AG09319 (cell line): ENCODE data around the gene GPR78.

Experiments
- DNase-seq: peaks from one replicate; pipeline ENCODE4 v3.0.0-alpha.2; 2010; ENCODE audit warnings: low read depth; ENCODE audit errors: extremely low read depth
- TF ChIP-seq, protein P1 (sequence below): IDR thresholded peaks from 2 replicates; pipeline ENCODE4 v1.5.1; 2011; ENCODE audit warnings: low read depth, mild to moderate bottlenecking, inconsistent platforms, low read length, moderate library complexity

GPR78 gene

DNA sequence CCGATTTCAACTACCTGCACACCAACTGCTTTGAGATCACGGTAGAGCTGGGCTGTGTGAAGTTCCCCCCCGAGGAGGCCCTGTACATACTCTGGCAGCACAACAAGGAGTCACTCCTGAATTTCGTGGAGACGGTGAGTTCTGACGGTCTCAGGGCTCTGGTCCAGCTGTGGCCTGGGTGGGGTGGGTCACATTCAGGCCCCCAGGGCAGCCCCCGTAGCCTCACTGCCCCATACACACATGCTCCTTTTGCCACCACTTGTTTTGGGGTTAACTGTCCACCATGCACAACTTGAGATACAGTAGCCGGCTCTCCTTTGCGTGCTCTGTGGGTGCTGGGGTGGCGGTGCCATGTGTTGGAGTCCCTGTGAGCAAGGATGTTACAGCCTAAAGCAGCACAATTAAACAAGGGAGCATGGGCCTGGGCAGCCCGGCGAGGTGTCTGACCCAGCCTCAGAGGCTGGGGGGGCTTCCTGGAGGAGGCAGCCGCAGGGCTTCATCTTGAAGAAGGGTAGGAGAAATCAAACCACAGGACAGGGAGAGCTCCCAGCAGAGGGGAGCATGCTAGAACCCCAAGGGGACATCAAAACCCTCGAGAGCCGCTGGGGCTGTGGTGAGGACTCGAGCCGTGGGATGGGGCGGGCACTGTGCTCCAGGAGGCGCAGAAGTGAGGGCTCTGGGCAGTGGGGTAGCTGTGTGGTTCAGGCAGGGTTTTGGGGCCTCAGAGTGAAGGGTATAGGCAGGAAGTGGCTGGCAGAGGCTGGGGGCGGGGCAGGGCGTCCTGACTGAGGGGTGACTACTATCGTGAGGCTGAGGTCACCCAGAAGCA, 34.4 kb downstream of the GPR78 start:
- DNase-seq, result no peak

DNA sequence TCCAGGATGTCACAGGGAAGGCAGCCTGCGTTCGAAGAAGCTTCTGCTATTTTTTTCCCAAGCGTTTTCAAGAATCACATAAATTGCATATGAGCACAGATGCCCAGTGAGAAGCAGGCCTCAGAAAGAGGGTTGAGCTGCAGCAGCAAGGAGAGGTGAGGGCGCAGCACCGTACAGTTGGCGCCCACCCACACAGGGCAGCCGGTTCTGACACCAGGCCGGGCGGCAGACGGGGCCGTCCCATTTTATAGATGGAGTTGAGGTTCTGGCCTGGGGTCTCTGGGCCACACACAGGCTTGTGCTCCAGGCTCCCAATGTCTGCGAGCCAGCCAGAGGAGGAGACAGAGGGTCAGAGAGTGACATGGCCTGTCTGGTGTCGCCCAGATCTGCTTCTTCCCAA, 35.2 kb downstream of the GPR78 start:
- TF ChIP-seq, protein P1, sequence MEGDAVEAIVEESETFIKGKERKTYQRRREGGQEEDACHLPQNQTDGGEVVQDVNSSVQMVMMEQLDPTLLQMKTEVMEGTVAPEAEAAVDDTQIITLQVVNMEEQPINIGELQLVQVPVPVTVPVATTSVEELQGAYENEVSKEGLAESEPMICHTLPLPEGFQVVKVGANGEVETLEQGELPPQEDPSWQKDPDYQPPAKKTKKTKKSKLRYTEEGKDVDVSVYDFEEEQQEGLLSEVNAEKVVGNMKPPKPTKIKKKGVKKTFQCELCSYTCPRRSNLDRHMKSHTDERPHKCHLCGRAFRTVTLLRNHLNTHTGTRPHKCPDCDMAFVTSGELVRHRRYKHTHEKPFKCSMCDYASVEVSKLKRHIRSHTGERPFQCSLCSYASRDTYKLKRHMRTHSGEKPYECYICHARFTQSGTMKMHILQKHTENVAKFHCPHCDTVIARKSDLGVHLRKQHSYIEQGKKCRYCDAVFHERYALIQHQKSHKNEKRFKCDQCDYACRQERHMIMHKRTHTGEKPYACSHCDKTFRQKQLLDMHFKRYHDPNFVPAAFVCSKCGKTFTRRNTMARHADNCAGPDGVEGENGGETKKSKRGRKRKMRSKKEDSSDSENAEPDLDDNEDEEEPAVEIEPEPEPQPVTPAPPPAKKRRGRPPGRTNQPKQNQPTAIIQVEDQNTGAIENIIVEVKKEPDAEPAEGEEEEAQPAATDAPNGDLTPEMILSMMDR, result no peak
- DNase-seq, result no peak

More for the DNA sequence above, 34.4 kb downstream of the GPR78 start:
- TF ChIP-seq, protein P1, result no peak

DNA sequence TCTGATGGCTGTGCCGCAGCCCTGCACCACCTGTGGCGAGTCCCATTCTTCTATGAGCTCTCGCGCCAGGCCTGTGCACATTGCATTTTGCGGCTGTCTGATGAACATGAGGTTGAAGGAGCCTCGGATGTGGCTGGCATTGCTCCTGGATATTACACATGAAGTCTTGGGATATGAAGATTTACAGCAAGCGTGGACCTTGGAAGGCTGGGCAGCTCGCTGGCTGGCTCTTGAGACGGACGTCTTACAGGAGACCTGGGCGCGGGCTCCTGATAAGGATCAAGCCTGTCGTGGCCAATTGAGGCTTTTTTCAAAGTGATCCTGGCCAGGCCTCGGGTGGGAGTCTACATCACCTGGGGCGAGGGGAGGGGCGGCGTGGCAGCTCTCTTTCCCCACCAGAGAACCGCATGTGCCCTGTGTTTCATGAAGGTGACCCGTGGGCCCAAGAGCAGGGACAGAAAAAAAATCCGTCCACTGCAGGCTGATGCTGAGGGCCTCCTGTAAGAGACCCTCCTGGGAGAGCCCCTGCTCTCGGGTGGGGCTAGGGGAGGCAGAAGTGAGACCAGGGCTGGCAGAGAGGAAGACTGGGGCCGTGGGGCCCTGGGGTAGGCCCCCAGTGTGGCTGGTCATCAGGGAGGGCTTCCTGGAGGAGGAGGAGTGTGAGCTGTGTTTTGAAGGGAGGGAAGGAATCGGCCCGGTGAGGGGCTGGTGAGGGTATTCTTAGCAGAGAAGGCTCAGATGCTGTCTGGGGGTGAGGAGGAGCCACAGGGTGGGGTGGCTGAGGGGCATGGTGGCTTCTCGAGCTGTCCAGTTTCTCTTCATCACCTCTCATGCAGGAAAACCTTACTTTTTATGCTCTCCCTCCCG, 36.0 kb downstream of the GPR78 start:
- TF ChIP-seq, protein P1, result no peak
- no peak for DNase-seq

DNA sequence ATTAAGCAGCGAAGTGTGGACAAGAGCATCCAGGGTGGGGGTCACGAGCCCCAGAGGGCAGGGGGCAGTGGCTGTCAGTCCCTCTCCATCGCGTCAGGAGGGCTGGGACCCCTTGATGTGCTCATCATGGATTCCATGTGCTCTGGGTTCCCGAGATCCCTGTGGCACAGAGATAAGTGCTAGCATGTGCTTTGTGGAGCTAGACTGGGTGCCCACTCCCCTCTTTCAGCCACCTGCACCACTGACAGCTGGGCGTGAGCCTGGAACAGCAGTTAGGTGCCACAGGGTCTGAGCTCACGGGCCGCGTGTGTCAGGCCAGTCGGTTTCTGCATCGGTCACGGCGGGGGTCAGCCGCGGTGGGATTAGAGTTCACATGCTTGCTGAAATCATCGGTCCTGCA, 36.6 kb downstream of the GPR78 start:
- TF ChIP-seq, protein P1, result no peak
- no peak for DNase-seq

DNA sequence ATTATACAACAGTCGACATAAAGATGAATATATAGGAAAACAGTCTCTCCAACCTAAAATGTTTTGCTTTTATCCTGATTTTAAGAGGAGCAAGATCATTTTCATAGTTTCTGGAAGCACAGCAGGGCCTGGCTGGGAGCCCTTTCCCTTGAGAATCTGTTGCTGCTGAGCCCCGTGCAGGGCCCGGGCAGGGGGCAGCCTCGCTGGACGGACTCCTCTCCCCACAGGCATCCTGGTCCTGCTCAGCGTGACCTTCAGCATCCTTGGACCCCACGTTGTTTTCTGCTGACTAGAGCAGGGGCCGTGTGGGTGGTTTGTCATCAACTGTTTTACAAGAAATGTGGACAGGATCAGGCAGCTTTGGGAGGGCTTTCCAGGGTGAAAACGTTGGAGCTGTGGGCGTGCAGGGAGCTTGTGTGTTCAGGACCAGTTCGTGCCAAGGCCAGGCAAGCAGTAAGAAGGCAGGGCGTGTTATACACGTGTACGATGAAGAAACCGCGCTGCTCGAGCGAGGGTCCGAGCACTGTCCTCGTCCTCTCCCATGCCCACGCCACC, 37.4 kb downstream of the GPR78 start:
- no peak for DNase-seq
- TF ChIP-seq, protein P1, result no peak

DNA sequence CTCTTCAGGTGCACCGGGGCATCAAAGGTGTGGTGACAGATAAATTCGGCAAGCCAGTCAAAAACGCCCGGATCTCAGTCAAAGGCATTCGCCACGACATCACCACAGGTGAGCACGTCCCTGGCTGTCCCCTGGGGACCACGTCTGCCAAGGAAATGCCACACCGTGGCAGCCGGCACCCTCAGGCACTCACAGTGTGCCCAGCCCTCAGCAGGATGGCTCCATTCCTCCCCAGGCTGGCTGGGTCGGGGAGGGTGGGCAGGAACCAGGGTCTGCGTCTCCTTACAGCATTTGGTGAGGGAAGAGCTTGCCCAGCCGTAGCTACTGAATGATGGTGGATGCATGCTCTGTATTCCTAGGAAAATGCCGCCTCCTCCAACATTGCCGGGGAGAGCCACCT, 38.2 kb downstream of the GPR78 start:
- DNase-seq, result no peak
- TF ChIP-seq, protein P1, result no peak
